ENCODE measurements around the gene TSKU.

GRCh38 chr11:76771446-76772099, 11.6 kb upstream of the TSKU start:
- TF ChIP-seq, protein P1, sequence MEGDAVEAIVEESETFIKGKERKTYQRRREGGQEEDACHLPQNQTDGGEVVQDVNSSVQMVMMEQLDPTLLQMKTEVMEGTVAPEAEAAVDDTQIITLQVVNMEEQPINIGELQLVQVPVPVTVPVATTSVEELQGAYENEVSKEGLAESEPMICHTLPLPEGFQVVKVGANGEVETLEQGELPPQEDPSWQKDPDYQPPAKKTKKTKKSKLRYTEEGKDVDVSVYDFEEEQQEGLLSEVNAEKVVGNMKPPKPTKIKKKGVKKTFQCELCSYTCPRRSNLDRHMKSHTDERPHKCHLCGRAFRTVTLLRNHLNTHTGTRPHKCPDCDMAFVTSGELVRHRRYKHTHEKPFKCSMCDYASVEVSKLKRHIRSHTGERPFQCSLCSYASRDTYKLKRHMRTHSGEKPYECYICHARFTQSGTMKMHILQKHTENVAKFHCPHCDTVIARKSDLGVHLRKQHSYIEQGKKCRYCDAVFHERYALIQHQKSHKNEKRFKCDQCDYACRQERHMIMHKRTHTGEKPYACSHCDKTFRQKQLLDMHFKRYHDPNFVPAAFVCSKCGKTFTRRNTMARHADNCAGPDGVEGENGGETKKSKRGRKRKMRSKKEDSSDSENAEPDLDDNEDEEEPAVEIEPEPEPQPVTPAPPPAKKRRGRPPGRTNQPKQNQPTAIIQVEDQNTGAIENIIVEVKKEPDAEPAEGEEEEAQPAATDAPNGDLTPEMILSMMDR (IDR thresholded peaks at IDR 0.05; ENCODE audit: insufficient read depth, low read length) = no peak
- TF ChIP-seq, protein P2, sequence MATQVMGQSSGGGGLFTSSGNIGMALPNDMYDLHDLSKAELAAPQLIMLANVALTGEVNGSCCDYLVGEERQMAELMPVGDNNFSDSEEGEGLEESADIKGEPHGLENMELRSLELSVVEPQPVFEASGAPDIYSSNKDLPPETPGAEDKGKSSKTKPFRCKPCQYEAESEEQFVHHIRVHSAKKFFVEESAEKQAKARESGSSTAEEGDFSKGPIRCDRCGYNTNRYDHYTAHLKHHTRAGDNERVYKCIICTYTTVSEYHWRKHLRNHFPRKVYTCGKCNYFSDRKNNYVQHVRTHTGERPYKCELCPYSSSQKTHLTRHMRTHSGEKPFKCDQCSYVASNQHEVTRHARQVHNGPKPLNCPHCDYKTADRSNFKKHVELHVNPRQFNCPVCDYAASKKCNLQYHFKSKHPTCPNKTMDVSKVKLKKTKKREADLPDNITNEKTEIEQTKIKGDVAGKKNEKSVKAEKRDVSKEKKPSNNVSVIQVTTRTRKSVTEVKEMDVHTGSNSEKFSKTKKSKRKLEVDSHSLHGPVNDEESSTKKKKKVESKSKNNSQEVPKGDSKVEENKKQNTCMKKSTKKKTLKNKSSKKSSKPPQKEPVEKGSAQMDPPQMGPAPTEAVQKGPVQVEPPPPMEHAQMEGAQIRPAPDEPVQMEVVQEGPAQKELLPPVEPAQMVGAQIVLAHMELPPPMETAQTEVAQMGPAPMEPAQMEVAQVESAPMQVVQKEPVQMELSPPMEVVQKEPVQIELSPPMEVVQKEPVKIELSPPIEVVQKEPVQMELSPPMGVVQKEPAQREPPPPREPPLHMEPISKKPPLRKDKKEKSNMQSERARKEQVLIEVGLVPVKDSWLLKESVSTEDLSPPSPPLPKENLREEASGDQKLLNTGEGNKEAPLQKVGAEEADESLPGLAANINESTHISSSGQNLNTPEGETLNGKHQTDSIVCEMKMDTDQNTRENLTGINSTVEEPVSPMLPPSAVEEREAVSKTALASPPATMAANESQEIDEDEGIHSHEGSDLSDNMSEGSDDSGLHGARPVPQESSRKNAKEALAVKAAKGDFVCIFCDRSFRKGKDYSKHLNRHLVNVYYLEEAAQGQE (IDR thresholded peaks at IDR 0.05; ENCODE audit: insufficient replicate concordance, low read depth) = no peak
- TF ChIP-seq POLR2AphosphoS5 (IDR thresholded peaks at IDR 0.05; ENCODE audit: low read depth) (no peak), GABPA (IDR thresholded peaks at IDR 0.05; ENCODE audit: low read depth) (no peak)
